ENCODE measurements around the gene CEBPB. TPM values are rescaled to one million over a fixed set of nuclear protein-coding genes. Genes with fewer than 3 reads are reported as not detected.

The CEBPB gene
- total RNA-seq, 2 donors from 2014 or later, result 18.1 to 32.8 TPM

DNA sequence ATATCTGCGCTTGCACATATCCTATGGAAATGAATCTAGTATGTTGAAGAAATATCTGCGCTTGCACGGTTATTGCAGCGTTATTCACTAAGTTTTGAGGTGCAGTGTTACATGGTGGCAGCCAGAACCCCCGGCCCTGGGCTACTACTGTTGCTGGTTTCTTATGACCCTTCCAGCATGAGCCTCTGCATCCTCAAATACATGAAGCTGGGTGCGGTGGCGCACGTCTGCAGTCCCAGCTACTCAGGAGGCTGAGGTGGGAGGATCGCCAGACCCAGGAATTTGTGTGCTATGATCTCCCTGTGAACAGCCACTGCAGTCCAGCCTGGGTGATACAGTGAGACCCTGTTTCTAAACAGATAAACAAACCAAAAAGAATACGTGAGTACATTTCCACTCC, 9.3 kb upstream of the CEBPB start:
- Mint-ChIP-seq H3K27me3 (peaks cover 18% of the 10 kb centered on the region), H3K36me3 (ENCODE audit: low read depth) (no peaks in the 10 kb centered on the region), H3K4me1 (peaks cover 3% of the 10 kb centered on the region), H3K4me3 (no peak overlapping the region), H3K27ac (no peak overlapping the region)
- DNase-seq, result no peak
- no peaks in the 10 kb centered on the region for H3K9me3 ChIP-seq (ENCODE audit: control insufficient read depth, low read length, poor library complexity, severe bottlenecking)
- no peak for ATAC-seq

DNA sequence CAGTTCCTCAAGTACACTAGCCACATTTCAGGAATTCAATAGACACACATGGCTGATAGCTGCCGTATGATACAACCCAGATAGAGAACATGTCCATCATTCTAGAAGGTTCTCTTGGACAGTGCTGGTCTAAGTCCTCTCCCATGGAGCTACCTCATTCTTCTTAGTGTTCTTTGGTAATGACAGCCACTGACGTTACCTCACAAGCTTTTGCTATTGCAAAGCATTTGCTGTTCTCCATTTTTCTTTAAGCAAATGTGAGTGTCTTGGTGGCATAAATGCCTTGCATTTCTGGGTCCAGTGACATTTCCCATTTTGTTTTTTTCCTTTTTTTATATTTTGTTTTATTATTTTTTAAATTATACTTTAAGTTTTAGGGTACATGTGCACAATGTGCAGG, 8.3 kb upstream of the CEBPB start:
- no peak overlapping the region for H3K4me3 Mint-ChIP-seq
- H3K36me3 Mint-ChIP-seq (ENCODE audit: low read depth), result no peaks in the 10 kb centered on the region
- ATAC-seq, result no peak

DNA sequence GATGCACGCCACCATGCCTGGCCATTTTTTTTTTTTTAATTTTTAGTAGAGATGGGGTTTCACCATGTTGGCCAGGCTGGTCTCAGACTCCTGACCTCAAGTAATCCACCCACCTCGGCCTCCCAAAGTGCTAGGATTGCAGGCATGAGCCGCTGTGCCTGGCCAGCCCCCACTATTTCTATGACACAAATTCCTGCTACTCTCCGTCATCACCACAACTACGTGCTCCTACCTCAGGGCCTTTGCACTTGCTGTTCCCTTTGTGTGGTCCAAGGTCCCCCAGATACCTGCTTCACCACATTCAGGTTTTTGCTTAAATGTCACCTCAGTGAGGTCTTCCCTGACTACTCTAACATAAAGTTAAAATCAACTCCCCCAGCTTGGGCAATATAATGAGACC, 5.2 kb upstream of the CEBPB start:
- Mint-ChIP-seq H3K4me3 (no peak overlapping the region), H3K4me1 (peaks cover 7% of the 10 kb centered on the region)
- no peak for ATAC-seq

More for the DNA sequence above, 8.3 kb upstream of the CEBPB start:
- H3K27ac Mint-ChIP-seq, result no peak overlapping the region
- H3K27me3 Mint-ChIP-seq, result peaks cover 18% of the 10 kb centered on the region
- H3K4me1 Mint-ChIP-seq, result peaks cover 3% of the 10 kb centered on the region
- H3K9me3 ChIP-seq (ENCODE audit: control insufficient read depth, low read length, poor library complexity, severe bottlenecking), result no peaks in the 10 kb centered on the region
- DNase-seq, result no peak

DNA sequence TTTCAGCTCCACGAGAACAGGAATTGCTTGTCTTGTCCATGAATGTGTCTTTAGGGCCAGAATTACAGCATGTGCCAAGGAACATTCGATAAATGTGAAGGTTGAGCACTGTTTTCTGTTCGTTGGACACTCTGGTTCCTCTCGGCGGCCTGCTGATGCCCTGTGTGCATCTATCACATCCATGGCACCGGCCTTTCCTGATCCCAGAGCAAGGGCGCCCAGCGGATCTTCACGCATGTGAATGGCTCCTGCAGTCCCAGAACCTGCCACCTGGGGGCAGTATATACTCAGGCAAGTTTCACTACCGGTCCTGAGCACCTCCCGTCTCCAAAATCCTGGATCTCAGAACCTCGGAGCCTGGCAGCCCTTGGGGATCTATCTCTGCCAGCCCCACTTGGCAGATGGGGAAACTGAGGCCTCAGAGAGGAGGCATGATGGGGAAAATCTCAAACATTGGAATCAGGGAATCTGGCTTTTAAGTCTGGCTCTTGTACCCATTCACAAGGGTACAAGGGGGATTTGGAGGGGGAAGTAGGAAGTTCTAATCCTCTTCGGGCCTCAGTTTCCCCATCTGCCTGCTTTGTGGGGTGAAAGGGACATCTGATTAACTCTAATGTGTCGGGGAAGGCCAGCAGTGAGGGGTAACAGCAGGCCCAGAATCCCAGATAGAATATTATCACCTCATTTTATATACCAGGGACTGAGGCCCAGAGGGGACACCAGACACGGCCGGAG, 4.3 kb upstream of the CEBPB start:
- no peaks in the 10 kb centered on the region for H3K9me3 ChIP-seq (ENCODE audit: control insufficient read depth, low read length, poor library complexity, severe bottlenecking)
- no peaks in the 10 kb centered on the region for H3K36me3 Mint-ChIP-seq (ENCODE audit: low read depth)
- peaks cover 18% of the 10 kb centered on the region for H3K27me3 Mint-ChIP-seq
- H3K4me3 Mint-ChIP-seq, result no peak overlapping the region
- H3K27ac Mint-ChIP-seq, result peak overlapping the region; percentile 84
- DNase-seq (peak; percentile 74 to 87 (median 81)), ATAC-seq (peak; percentile 52)
- H3K4me1 Mint-ChIP-seq, result peaks cover 7% of the 10 kb centered on the region

More for the DNA sequence above, 5.2 kb upstream of the CEBPB start:
- peaks cover 18% of the 10 kb centered on the region for H3K27me3 Mint-ChIP-seq
- no peaks in the 10 kb centered on the region for H3K36me3 Mint-ChIP-seq (ENCODE audit: low read depth)
- peak overlapping the region; percentile 84 for H3K27ac Mint-ChIP-seq
- DNase-seq, result no peak
- H3K9me3 ChIP-seq (ENCODE audit: control insufficient read depth, low read length, poor library complexity, severe bottlenecking), result no peaks in the 10 kb centered on the region

DNA sequence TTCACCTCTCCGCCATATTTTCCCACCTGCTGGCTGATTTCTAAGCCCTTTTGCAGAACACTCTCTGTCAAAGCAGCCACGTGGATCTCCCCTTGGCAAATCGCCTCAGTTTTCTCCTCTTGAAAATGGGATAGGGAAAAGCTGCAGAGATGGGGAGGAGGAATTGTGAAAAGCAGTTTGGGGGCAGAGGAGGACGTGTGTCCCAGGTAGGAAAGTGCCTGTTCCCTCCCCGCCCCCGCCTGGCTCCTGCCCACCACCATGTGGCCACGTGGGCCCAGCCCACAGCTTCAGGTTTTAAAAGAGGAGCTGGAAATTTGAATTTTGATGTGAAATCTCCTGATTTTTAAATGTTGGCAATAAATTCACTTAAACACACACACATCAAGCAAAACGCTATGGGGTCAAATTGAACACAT, 3.6 kb upstream of the CEBPB start:
- H3K36me3 Mint-ChIP-seq (ENCODE audit: low read depth), result no peaks in the 10 kb centered on the region
- DNase-seq (no peak), ATAC-seq (no peak)
- peaks cover 18% of the 10 kb centered on the region for H3K27me3 Mint-ChIP-seq
- H3K9me3 ChIP-seq (ENCODE audit: control insufficient read depth, low read length, poor library complexity, severe bottlenecking), result no peaks in the 10 kb centered on the region
- no peak overlapping the region for H3K4me3 Mint-ChIP-seq
- peaks cover 7% of the 10 kb centered on the region for H3K4me1 Mint-ChIP-seq
- no peak overlapping the region for H3K27ac Mint-ChIP-seq

DNA sequence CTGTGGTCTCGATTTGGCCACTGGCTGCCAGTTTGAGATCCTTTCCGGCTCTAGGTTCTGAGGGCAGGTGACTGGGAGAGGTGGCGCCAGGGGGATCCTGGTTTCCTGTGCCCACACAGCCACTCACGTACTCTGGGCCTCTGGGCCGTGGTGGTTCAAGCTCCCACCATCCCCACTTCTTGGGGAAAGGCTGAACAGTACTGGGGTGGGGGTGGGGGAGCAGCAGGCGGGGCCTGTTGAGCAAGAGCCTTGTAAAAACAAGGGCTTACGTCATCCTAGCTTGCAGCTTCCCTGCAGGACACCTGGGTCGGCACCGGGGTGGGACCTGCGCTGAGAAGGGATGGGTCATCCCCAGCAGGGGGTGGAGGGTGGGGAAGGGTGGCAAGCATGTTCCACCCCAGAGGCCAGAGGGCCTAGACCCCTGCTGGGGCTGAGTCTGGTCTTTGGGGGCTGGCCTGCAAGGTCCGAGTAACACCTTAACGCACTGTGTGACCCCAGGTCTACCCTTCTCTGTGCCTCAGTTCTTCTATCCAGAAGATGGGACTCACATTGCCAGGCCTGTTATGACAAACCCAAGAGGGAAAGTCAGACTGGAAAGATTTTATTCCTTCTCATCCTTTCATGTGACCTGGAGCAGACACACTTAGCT, 3.1 kb upstream of the CEBPB start:
- DNase-seq (no peak), ATAC-seq (no peak)
- Mint-ChIP-seq H3K27ac (no peak overlapping the region), H3K4me1 (peaks cover 11% of the 10 kb centered on the region), H3K36me3 (ENCODE audit: low read depth) (no peaks in the 10 kb centered on the region), H3K4me3 (no peak overlapping the region), H3K27me3 (peaks cover 18% of the 10 kb centered on the region)
- no peaks in the 10 kb centered on the region for H3K9me3 ChIP-seq (ENCODE audit: control insufficient read depth, low read length, poor library complexity, severe bottlenecking)

DNA sequence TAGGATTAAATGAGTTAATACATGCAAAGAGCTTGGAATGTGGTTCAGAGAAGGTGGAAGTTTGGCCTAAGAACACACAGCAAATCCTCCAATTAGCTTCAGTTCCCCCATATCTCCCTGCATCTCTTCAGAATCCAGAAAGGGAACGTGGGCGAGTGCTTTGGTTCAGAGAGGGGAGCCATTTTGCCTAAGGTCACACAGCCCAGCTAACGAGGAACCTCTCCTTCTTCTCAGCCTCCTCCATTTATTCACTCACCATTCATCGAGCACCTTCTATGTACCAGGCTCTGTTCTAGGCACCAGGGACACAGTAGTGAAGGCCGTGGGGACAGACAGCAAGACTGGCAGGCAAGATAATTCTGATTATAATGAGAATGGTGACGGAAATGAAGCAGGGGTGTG, 2.3 kb upstream of the CEBPB start:
- H3K4me1 Mint-ChIP-seq, result peaks cover 19% of the 10 kb centered on the region
- H3K27ac Mint-ChIP-seq, result no peak overlapping the region
- H3K9me3 ChIP-seq (ENCODE audit: control insufficient read depth, low read length, poor library complexity, severe bottlenecking), result no peaks in the 10 kb centered on the region
- H3K36me3 Mint-ChIP-seq (ENCODE audit: low read depth), result no peaks in the 10 kb centered on the region
- no peak overlapping the region for H3K4me3 Mint-ChIP-seq
- ATAC-seq (no peak), DNase-seq (no peak)
- H3K27me3 Mint-ChIP-seq, result peaks cover 18% of the 10 kb centered on the region

DNA sequence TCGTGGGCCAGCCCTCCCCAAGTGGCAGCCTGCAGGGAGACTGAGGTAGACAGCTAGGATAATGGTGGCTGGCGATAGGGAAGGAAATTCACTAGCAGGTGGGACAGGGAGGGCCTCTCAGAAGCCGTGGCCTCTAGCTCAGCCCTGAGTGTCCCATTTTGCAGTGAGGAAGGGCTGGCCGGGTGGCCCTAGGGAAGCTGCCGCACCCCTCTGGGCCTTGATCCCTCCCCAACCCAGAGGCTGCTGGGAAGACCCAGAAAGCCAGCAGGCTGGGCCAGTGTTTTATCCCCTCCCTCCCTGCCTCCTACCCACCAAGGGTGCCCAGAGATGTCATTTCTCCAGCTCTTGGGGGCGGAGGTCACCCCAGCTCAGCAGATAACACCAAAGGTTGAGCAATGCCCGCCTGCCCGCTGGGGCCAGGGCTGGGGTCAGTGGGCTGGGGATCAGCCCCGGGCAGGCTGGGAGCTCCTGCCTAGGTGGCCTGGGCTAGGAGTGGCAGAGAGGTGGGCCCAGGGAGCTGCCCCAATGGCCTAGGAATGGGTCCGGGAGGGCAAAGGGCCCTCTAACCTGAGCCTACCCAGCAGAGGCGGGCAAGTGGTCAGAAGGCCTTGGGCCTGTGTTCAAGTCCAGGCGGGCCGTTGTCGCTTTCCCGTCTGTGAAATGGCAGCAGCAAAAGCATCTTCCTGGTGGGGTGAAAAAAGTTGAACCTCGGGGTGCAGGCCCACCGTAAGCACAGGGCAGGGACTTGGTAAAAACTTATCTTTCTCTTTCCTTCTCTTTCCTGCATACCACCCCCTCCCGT, 1.6 kb upstream of the CEBPB start:
- Mint-ChIP-seq H3K4me3 (no peak overlapping the region), H3K36me3 (ENCODE audit: low read depth) (no peaks in the 10 kb centered on the region), H3K27ac (no peak overlapping the region), H3K27me3 (peaks cover 18% of the 10 kb centered on the region), H3K4me1 (peaks cover 24% of the 10 kb centered on the region)
- no peaks in the 10 kb centered on the region for H3K9me3 ChIP-seq (ENCODE audit: control insufficient read depth, low read length, poor library complexity, severe bottlenecking)
- DNase-seq (no peak), ATAC-seq (no peak)

DNA sequence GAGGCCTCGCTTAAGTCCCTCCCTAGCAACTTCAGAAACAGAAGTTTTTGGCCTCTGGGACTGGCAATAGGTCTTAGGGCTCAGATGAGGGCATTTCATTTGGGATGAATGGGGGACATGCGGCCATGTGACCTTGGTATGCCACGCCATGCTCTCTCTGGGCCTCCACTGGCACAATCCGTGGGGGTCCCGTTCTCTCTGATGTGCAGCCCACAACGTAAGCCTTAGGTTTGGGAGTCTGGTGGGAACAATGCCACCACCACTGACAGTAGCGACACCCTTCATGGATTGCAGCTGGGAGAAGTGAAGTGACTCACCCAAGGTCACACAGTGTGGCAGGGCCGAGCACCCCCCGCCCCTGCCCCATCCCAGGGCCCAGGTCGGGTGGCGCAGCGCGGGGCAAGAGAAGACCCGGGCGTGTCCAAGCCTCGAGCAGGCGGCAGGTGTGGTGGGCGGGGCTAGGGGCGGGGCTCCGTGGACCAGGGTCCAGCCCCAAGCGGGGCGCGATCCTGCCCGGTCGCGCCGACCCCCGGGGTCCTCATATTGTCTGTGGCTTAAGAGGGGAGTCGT, 864 bp upstream of the CEBPB start:
- Mint-ChIP-seq H3K27ac (no peak overlapping the region), H3K4me1 (peaks cover 25% of the 10 kb centered on the region), H3K4me3 (peak overlapping the region; percentile 66), H3K27me3 (peaks cover 11% of the 10 kb centered on the region), H3K36me3 (ENCODE audit: low read depth) (no peaks in the 10 kb centered on the region)
- peak in 2 of 3 donors; percentile 26 to 37 for DNase-seq
- no peaks in the 10 kb centered on the region for H3K9me3 ChIP-seq (ENCODE audit: control insufficient read depth, low read length, poor library complexity, severe bottlenecking)
- ATAC-seq, result no peak

DNA sequence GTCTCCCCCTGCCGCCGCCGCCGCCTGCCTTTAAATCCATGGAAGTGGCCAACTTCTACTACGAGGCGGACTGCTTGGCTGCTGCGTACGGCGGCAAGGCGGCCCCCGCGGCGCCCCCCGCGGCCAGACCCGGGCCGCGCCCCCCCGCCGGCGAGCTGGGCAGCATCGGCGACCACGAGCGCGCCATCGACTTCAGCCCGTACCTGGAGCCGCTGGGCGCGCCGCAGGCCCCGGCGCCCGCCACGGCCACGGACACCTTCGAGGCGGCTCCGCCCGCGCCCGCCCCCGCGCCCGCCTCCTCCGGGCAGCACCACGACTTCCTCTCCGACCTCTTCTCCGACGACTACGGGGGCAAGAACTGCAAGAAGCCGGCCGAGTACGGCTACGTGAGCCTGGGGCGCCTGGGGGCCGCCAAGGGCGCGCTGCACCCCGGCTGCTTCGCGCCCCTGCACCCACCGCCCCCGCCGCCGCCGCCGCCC, 474 bp downstream of the CEBPB start:
- H3K27ac Mint-ChIP-seq, result no peak overlapping the region
- peak; percentile 36 for ATAC-seq
- DNase-seq, result peak; percentile 32 to 46 (median 41)
- H3K4me1 Mint-ChIP-seq, result peaks cover 33% of the 10 kb centered on the region
- peak overlapping the region; percentile 92 for H3K4me3 Mint-ChIP-seq
- no peaks in the 10 kb centered on the region for H3K9me3 ChIP-seq (ENCODE audit: control insufficient read depth, low read length, poor library complexity, severe bottlenecking)
- peaks cover 2% of the 10 kb centered on the region for H3K27me3 Mint-ChIP-seq
- no peaks in the 10 kb centered on the region for H3K36me3 Mint-ChIP-seq (ENCODE audit: low read depth)

DNA sequence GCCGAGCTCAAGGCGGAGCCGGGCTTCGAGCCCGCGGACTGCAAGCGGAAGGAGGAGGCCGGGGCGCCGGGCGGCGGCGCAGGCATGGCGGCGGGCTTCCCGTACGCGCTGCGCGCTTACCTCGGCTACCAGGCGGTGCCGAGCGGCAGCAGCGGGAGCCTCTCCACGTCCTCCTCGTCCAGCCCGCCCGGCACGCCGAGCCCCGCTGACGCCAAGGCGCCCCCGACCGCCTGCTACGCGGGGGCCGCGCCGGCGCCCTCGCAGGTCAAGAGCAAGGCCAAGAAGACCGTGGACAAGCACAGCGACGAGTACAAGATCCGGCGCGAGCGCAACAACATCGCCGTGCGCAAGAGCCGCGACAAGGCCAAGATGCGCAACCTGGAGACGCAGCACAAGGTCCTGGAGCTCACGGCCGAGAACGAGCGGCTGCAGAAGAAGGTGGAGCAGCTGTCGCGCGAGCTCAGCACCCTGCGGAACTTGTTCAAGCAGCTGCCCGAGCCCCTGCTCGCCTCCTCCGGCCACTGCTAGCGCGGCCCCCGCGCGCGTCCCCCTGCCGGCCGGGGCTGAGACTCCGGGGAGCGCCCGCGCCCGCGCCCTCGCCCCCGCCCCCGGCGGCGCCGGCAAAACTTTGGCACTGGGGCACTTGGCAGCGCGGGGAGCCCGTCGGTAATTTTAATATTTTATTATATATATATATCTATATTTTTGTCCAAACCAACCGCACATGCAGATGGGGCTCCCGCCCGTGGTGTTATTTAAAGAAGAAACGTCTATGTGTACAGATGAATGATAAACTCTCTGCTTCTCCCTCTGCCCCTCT, 1.1 kb downstream of the CEBPB start:
- Mint-ChIP-seq H3K4me3 (peak overlapping the region; percentile 92), H3K36me3 (ENCODE audit: low read depth) (no peaks in the 10 kb centered on the region), H3K4me1 (peaks cover 32% of the 10 kb centered on the region), H3K27me3 (no peaks in the 10 kb centered on the region), H3K27ac (peak overlapping the region; percentile 94)
- DNase-seq (peak; percentile 36 to 47 (median 42)), ATAC-seq (peak; percentile 51)
- H3K9me3 ChIP-seq (ENCODE audit: control insufficient read depth, low read length, poor library complexity, severe bottlenecking), result no peaks in the 10 kb centered on the region
